Esophagus squamous epithelium (tissue), 4 donors: Measurements from ENCODE around the gene PABPN1.

Source experiments
- POLR2A ChIP-seq, 4 donors: fragments of 450-650 bp; IDR thresholded peaks; one replicate each; pipeline ENCODE4 v1.6.1; 2017; ENCODE audit warnings: antibody characterized with exemption in 4 of 4, mild to moderate bottlenecking in 4 of 4, moderate library complexity in 3 of 4
- TF ChIP-seq, protein P1 (sequence below), 6 experiments: fragments of 450-650 bp in 4 of 6; fragments of 200-600 bp in 2 of 6; sonication (generic) in 2 of 6; IDR thresholded peaks; one replicate each; pipeline ENCODE4 v1.5.1; 2016 to 2019; ENCODE audit warnings: antibody characterized with exemption in 6 of 6, mild to moderate bottlenecking in 4 of 6, moderate library complexity in 4 of 6

DNA sequence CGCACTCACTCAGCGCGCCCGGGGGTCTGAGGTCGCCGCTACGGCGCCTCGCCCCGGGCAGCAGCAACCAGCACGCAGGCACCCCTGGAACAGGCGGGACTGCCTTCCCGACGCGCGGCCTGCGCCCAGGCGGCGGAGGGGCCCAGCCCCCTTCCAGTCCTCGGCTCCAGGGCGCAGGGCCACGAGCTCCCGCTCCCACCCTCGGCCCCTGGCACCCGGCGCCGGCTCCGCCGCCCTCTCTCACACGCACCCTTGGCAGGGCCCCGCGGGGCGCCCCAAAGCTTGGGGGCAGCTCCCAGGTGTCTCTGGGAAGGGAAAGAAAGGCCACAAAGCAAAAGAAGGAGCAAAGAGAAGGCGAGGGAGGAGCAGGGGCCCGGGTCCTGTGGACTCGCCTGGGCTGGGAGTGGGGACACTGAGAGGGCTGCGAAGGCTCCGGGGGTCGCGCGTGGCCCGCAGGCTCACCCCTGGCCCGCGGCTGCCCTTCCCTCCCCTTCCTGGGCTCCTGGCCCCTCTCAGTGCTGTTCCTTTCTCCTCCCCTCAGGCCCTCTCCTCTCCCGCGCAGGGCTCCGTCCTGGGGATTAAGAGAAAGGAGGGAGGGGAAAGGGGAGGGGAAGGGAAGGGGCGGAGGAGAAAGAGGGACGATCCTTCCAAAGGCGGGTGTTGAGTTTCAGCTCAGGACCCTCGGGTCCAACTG, 44.6 kb downstream of the PABPN1 start:
- TF ChIP-seq, protein P1, sequence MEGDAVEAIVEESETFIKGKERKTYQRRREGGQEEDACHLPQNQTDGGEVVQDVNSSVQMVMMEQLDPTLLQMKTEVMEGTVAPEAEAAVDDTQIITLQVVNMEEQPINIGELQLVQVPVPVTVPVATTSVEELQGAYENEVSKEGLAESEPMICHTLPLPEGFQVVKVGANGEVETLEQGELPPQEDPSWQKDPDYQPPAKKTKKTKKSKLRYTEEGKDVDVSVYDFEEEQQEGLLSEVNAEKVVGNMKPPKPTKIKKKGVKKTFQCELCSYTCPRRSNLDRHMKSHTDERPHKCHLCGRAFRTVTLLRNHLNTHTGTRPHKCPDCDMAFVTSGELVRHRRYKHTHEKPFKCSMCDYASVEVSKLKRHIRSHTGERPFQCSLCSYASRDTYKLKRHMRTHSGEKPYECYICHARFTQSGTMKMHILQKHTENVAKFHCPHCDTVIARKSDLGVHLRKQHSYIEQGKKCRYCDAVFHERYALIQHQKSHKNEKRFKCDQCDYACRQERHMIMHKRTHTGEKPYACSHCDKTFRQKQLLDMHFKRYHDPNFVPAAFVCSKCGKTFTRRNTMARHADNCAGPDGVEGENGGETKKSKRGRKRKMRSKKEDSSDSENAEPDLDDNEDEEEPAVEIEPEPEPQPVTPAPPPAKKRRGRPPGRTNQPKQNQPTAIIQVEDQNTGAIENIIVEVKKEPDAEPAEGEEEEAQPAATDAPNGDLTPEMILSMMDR (IDR thresholded peaks at IDR 0.05) = no peak
- TF ChIP-seq POLR2A (IDR thresholded peaks at IDR 0.05) = peak in 2 of 4 donors; percentile 38 to 73
